DOHH2 (cell line): Measurements from ENCODE around the gene RBMS2.

Experiments
- H3F3A ChIP-seq: fragments of 200-600 bp; sonication (generic), shearing (Covaris generic); 2 replicates; pipeline ENCODE4 v1.6.0; 2016; ENCODE audit warnings: antibody characterized with exemption, mild to moderate bottlenecking; ENCODE audit not compliant: control insufficient read depth, insufficient read depth
- H3K27ac ChIP-seq: fragments of 200-600 bp; sonication (generic); 2 replicates; pipeline ENCODE4 v1.5.1; 2014; ENCODE audit warnings: low read depth, mild to moderate bottlenecking, low read length, moderate library complexity
- H3K27me3 ChIP-seq: fragments of 200-600 bp; sonication (generic); 2 replicates; pipeline ENCODE4 v1.6.1; 2014; ENCODE audit warnings: mild to moderate bottlenecking, low read length, mixed read lengths; ENCODE audit not compliant: control insufficient read depth
- H3K36me3 ChIP-seq: fragments of 200-600 bp; sonication (generic); 2 replicates; pipeline ENCODE4 v1.6.1; 2014; ENCODE audit warnings: mild to moderate bottlenecking, low read length, moderate library complexity, mixed read lengths; ENCODE audit not compliant: control insufficient read depth
- H3K4me1 ChIP-seq: fragments of 200-600 bp; sonication (generic); 2 replicates; pipeline ENCODE4 v1.6.1; 2014; ENCODE audit warnings: mild to moderate bottlenecking, low read length, mixed read lengths; ENCODE audit not compliant: control insufficient read depth
- H3K4me2 ChIP-seq: fragments of 200-600 bp; sonication (generic); 2 replicates; pipeline ENCODE4 v1.6.0; 2014; ENCODE audit warnings: mild to moderate bottlenecking, low read length, moderate library complexity
- H3K4me3 ChIP-seq: fragments of 200-600 bp; sonication (generic); 2 replicates; pipeline ENCODE4 v1.5.1; 2014; ENCODE audit warnings: mild to moderate bottlenecking, low read length, mixed read lengths
- H3K79me2 ChIP-seq: fragments of 200-600 bp; sonication (generic); 2 replicates; pipeline ENCODE4 v1.6.1; 2014; ENCODE audit warnings: mild to moderate bottlenecking, low read length, mixed read lengths; ENCODE audit not compliant: control insufficient read depth
- H3K9me2 ChIP-seq: fragments of 200-600 bp; sonication (generic); replicated peaks from 2 replicates; pipeline ENCODE4 v1.6.1; 2014; ENCODE audit warnings: mild to moderate bottlenecking, low read length, mixed read lengths; ENCODE audit not compliant: control insufficient read depth
- H3K9me3 ChIP-seq: fragments of 200-600 bp; sonication (generic); 2 replicates; pipeline ENCODE4 v1.6.1; 2014; ENCODE audit warnings: antibody characterized with exemption, low read length, mixed read lengths; ENCODE audit not compliant: control insufficient read depth, insufficient read depth
- H4K20me1 ChIP-seq: fragments of 200-600 bp; sonication (generic); 2 replicates; pipeline ENCODE4 v1.6.0; 2014; ENCODE audit warnings: low read depth, mild to moderate bottlenecking, antibody characterized with exemption, low read length, moderate library complexity; ENCODE audit not compliant: control insufficient read depth, insufficient read depth
- CTCF ChIP-seq: fragments of 200-600 bp; sonication (generic); IDR thresholded peaks from one replicate; pipeline ENCODE4 v1.5.1; 2014; ENCODE audit warnings: antibody characterized with exemption, mild to moderate bottlenecking, low read depth, low read length; ENCODE audit not compliant: poor library complexity, severe bottlenecking
- EZH2phosphoT487 ChIP-seq: fragments of 200-600 bp; sonication (generic); IDR thresholded peaks from 2 replicates; pipeline ENCODE4 v1.6.1; 2017; ENCODE audit warnings: borderline replicate concordance, mild to moderate bottlenecking, antibody characterized with exemption, low read length, moderate library complexity, mixed read lengths

The RBMS2 gene, protein sequence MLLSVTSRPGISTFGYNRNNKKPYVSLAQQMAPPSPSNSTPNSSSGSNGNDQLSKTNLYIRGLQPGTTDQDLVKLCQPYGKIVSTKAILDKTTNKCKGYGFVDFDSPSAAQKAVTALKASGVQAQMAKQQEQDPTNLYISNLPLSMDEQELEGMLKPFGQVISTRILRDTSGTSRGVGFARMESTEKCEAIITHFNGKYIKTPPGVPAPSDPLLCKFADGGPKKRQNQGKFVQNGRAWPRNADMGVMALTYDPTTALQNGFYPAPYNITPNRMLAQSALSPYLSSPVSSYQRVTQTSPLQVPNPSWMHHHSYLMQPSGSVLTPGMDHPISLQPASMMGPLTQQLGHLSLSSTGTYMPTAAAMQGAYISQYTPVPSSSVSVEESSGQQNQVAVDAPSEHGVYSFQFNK

GRCh38 chr12:56521590-56522371 is at the start of gene RBMS2:
Gene RBMS2 (plus strand): TSS chr12:56521820. CDS start chr12:56522024, 204 bp downstream.
- H3K79me2 ChIP-seq: no peaks in the 10 kb centered on the region
- H3K4me2 ChIP-seq: peak within 1 kb of the TSS; percentile 55
- H3K9me2 ChIP-seq: no peaks in the 10 kb centered on the region
- H3K27me3 ChIP-seq: peaks cover 30% of the 10 kb centered on the region
- H3K36me3 ChIP-seq: no peaks in the 10 kb centered on the region
- H3K4me1 ChIP-seq: peaks cover 6% of the 10 kb centered on the region; the same call in 1 of the 2 replicates
- no peaks in the 10 kb centered on the region for H4K20me1 ChIP-seq
- no peaks in the 10 kb centered on the region for H3K9me3 ChIP-seq
- H3K27ac ChIP-seq: no peak within 1 kb of the TSS
- H3F3A ChIP-seq: no peaks in the 10 kb centered on the region
- no peak for TF ChIP-seq EZH2phosphoT487
- TF ChIP-seq CTCF: no peak
- peak within 1 kb of the TSS; percentile 45 for H3K4me3 ChIP-seq

GRCh38 chr12:56474389-56474788 is 47.2 kb upstream of the RBMS2 start:
- Histone ChIP-seq H3K36me3 (peaks cover 34% of the 10 kb centered on the region), H3K4me2 (no peak overlapping the region), H3K27ac (no peak overlapping the region), H3K4me3 (no peak overlapping the region), H3F3A (no peaks in the 10 kb centered on the region), H4K20me1 (no peaks in the 10 kb centered on the region), H3K9me2 (no peaks in the 10 kb centered on the region), H3K4me1 (peaks cover 30% of the 10 kb centered on the region), H3K9me3 (no peaks in the 10 kb centered on the region), H3K79me2 (peaks cover 27% of the 10 kb centered on the region), H3K27me3 (no peaks in the 10 kb centered on the region)
- TF ChIP-seq CTCF (no peak), EZH2phosphoT487 (no peak)

- peaks cover 9% of the 10 kb centered on the region for H3K79me2 ChIP-seq
- H3K4me1 ChIP-seq: peaks cover 16% of the 10 kb centered on the region
- TF ChIP-seq EZH2phosphoT487 (no peak), CTCF (no peak)
- H3K9me2 ChIP-seq: no peaks in the 10 kb centered on the region
- no peaks in the 10 kb centered on the region for H4K20me1 ChIP-seq
- H3K27ac ChIP-seq: no peak overlapping the region
- H3K4me3 ChIP-seq: no peak overlapping the region
- H3K36me3 ChIP-seq: peaks cover 16% of the 10 kb centered on the region
- no peak overlapping the region for H3K4me2 ChIP-seq
- H3F3A ChIP-seq: no peaks in the 10 kb centered on the region
- no peaks in the 10 kb centered on the region for H3K9me3 ChIP-seq
- no peaks in the 10 kb centered on the region for H3K27me3 ChIP-seq
Observed at GRCh38 chr12:56476143-56476542, 45.5 kb upstream of the RBMS2 start.
